Coronary artery (tissue), 2 donors: ENCODE results near the gene MYLK.
A peak's percentile ranks its signal among the peaks of the same experiment; 100 is the strongest.

Source experiments
- DNase-seq: peaks from one replicate; pipeline ENCODE4 v3.0.0-alpha.2; 2017; ENCODE audit warnings: low spot score
- H3K27ac ChIP-seq, 2 donors: fragments of 200-600 bp; sonication (generic); one replicate each; pipeline ENCODE4 v1.5.1; 2016 to 2019
- H3K4me3 ChIP-seq: fragments of 200-600 bp; sonication (generic); 2 replicates; pipeline ENCODE4 v1.5.1; 2016; ENCODE audit warnings: mild to moderate bottlenecking, moderate library complexity
- TF ChIP-seq, protein P1 (sequence below): fragments of 200-600 bp; sonication (generic); IDR thresholded peaks from one replicate; pipeline ENCODE4 v1.5.1; 2019; ENCODE audit warnings: antibody characterized with exemption

The MYLK gene

GRCh38 chr3:123762805-123763204 is 121.3 kb downstream of the MYLK start:
- DNase-seq = no peak
- Histone ChIP-seq H3K27ac (no peak overlapping the region), H3K4me3 (no peak overlapping the region)
- TF ChIP-seq, protein P1, sequence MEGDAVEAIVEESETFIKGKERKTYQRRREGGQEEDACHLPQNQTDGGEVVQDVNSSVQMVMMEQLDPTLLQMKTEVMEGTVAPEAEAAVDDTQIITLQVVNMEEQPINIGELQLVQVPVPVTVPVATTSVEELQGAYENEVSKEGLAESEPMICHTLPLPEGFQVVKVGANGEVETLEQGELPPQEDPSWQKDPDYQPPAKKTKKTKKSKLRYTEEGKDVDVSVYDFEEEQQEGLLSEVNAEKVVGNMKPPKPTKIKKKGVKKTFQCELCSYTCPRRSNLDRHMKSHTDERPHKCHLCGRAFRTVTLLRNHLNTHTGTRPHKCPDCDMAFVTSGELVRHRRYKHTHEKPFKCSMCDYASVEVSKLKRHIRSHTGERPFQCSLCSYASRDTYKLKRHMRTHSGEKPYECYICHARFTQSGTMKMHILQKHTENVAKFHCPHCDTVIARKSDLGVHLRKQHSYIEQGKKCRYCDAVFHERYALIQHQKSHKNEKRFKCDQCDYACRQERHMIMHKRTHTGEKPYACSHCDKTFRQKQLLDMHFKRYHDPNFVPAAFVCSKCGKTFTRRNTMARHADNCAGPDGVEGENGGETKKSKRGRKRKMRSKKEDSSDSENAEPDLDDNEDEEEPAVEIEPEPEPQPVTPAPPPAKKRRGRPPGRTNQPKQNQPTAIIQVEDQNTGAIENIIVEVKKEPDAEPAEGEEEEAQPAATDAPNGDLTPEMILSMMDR = no peak

DNA sequence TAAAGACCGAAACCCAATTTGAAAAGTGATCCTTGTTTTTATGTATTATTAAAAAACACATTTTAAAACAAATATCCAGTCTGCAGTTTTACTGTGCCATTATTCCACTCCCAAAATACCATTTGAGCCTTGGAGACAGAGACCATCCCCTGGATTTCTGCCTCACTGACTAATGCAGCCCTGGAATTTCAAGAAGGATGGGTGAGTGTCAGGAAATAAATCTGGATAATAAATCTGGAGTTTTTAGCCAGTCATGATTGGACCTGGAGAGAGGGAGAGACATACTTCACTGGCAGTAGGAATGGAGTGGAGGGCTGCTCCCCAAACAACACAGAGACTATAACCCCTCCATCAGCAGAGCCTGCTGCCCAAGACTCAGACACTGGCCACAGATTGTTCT is 123.3 kb downstream of the MYLK start:
- H3K4me3 ChIP-seq = no peak overlapping the region
- TF ChIP-seq, protein P1 = no peak
- no peak for DNase-seq

GRCh38 chr3:123759871-123760270 is 124.3 kb downstream of the MYLK start:
- H3K27ac ChIP-seq = no peak overlapping the region
- DNase-seq = no peak
- TF ChIP-seq, protein P1 = no peak

More for the DNA sequence above, 123.3 kb downstream of the MYLK start:
- H3K27ac ChIP-seq = no peak overlapping the region

GRCh38 chr3:123759311-123759710 is 124.8 kb downstream of the MYLK start:
- DNase-seq = no peak
- H3K27ac ChIP-seq = no peak overlapping the region
- H3K4me3 ChIP-seq = no peak overlapping the region
- TF ChIP-seq, protein P1 = no peak

More at GRCh38 chr3:123759871-123760270, 124.3 kb downstream of the MYLK start:
- no peak overlapping the region for H3K4me3 ChIP-seq

- no peak for DNase-seq
- TF ChIP-seq, protein P1 = no peak
- Histone ChIP-seq H3K27ac (peak overlapping the region in 1 of 2 donors; percentile 25), H3K4me3 (no peak overlapping the region)
Observed at GRCh38 chr3:123758081-123758564, 126.0 kb downstream of the MYLK start.

- DNase-seq = no peak
Observed at GRCh38 chr3:123757281-123757940, 126.7 kb downstream of the MYLK start.

More at GRCh38 chr3:123757281-123757940, 126.7 kb downstream of the MYLK start:
- no peak overlapping the region for H3K4me3 ChIP-seq
- TF ChIP-seq, protein P1 = no peak
- peak overlapping the region in 1 of 2 donors; percentile 68 for H3K27ac ChIP-seq
